GM18505 (cell line): ENCODE measurements around the gene NAGA.

Experiments
- ATAC-seq: cut with Tn5 transposase; IDR thresholded peaks from one replicate; pipeline ENCODE4 v1.9.1; 2021; ENCODE audit not compliant: unreplicated experiment
- POLR2A ChIP-seq: IDR thresholded peaks from 4 replicates; pipeline ENCODE4 v1.6.1; 2011; ENCODE audit warnings: borderline replicate concordance; ENCODE audit not compliant: insufficient read depth, insufficient read length; ENCODE audit errors: extremely low read depth

NAGA gene

DNA sequence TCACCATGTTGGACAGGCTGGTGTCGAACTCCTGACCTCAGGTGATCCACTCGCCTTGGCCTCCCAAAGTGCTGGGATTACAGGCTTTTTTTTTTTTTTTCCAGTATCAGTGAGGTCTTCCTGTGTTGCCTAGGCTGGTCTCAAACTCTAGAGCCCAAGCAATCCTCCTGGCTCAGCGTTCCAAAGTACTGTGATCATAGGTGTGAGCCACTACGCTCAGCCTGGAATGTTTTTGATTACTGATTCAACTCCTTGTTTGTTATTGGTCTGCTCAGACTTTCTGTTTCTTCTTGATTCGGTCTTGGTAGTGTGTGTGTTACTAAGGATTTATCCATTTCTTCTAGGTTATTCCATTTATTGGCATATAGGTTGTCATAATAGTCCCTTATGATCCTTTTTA is 31.3 kb downstream of the NAGA start:
- ATAC-seq = no peak
- TF ChIP-seq POLR2A = no peak

DNA sequence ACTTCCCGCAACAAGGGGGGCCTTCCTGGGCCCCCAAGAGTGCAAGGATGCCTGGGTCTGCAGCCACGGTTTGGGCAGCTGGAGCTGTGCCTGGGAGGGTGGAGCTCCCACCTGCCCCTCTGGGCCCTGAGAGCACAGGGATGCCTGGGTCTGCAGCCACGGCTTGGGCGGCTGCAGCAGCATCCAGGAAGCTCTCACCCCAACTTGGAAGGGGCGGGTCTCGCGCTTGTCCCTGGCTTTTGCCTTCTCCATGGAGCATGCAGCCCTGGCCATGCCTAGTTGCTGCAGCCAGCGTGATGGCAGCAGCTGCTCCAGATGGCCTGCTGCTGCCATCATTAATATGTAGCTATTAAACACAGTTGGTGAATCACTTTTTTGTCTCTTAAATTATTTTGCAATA is 35.4 kb downstream of the NAGA start:
- TF ChIP-seq POLR2A = no peak
- no peak for ATAC-seq

DNA sequence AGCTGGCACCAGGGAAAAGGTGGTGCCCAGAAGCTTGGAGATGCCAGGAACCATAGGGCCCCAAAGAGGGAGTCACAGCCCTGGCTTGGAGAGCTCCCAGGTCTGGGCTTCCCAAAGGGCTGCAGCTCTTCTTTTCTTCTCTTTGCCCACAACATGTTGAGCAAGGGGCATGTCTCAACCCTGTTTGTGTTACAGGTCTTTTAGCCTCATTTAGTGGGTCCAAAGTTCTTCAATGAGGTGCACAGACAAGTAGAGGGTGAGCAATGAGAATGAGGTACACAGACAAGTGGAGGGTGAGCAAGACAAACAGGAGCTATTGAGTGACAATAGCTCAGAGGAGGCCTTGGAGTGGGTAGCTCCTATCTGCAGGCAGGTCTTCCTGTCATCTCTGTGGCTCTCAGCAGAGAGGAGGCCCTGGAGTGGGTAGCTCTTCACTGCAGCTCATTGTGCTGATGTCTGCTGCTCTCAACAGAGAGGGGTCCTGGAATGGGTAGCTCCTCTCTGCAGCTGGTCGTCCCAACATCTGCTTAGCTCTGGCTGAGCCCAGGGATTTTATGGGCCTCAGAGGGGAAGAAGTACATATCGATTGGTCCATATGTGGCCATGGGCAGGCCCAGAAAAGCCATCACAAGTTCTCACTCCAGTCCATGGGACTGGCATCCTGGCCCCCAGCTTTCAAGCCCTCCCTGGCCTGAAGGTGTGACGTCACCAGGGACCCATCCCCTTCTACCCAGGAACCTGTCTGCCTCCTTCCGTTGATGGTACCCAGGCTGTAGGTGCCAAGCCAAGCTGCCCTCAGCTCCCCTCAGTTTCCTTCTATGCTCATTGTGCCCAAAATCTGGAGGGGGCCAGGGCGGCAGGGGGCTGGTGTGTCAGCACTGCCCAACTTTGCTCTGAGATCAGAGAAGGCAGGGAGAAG is 37.1 kb downstream of the NAGA start:
- TF ChIP-seq POLR2A = no peak
- ATAC-seq = no peak

DNA sequence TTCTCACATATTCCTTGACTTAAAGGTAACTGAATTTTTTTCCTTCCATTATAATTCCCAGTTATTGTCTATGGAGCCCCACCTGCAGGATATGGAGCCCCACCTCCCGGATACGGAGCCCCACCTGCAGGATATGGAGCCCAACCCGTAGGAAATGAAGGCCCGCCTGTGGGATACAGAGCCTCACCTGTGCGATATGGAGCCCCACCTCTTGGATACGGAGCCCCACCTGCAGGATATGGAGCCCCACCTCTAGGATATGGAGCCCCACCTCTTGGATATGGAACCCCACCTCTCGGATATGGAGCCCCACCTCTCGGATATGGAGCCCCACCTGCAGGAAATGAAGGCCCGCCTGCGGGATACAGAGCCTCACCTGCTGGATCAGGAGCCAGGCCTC is 43.9 kb downstream of the NAGA start:
- no peak for ATAC-seq
- no peak for TF ChIP-seq POLR2A

DNA sequence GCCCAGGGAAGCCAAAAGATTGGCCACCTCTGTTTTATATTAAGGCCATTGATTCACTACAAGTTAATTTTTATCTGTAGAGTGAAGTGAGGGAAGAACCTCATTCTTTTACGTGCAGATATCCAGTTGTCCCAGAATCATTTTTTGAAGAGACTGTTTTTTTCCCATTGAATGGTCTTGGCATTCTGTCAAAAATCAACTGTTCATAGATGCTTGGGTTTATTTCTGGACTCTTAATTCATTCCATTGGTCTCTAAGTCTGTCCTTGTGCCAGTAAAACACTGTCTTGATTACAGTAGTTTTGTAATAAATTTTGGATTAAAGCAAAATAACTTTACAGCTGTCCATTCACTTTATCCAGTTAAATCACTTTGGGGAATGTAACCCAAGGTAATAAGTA is 45.2 kb downstream of the NAGA start:
- no peak for ATAC-seq
- TF ChIP-seq POLR2A = no peak

DNA sequence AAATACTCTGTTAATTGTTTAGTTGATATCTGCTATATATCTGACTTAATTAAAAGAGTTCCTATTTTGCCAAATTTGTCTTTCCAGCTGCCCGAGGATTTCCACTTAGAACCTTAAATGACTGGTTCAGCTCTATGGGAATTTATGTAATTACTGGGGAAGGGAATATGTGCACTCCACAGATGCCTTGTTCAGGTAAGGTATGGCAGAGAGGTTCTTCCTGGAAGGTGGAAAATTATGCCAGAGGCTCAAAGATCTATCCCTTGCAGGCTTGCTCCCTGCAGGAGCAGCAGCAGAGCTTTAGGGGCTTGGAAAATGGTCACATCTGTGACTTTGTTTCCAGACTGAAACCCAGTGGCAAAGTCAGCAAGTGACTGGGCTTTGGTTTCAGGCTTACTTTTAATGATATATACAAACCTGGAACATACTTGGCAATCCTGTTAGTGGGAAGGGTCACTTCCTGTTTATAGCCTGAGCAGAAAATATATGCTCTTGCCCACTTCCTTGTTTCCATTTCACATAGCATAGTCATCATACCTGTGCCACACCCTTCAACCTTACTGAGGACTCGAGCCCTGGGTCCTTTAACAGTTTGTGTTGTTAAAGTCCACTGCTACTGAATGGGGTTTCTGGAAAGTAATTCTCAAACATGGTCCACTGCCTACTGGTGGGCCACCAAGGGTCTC is 48.3 kb downstream of the NAGA start:
- TF ChIP-seq POLR2A = no peak
- ATAC-seq = no peak

DNA sequence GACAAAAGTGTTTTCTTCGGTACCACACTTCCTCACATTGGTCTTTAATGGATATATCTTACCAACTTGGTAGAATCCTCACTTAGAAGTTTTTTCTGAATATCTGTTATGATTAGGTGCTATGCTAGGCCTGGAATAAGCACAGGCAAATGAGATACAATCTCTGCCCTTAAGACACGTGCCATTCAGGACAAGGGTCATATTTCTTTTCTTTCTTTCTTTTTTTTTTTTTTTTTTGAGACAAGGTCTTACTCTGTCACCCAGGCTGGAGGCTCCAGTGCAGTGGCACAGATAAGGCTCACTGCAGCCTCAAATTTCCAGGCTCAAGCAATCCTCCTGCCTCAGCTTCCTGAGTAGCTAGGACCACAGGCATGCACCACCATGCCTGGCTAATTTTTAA is 49.0 kb downstream of the NAGA start:
- no peak for TF ChIP-seq POLR2A
- no peak for ATAC-seq

DNA sequence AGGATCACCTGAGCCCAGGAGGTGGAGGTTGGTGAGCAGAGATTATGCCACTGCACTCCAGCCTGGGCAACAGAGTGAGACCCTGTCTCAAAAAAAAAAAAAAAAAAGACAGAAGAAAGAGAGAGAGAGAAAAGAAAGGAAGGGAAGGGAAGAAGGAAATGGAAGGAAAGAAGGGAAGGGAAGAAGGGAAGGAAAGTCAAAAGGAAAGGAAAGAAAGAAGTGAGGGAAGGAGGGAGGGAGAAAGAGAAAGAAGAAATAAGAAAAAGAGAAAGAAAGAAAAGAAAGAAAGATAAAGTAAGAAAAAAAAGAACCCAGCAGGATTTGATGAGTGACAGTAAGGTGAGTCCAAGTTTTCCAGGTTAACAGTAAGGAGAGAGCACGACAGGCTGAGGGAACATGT is 52.4 kb downstream of the NAGA start:
- no peak for ATAC-seq
- TF ChIP-seq POLR2A = no peak

DNA sequence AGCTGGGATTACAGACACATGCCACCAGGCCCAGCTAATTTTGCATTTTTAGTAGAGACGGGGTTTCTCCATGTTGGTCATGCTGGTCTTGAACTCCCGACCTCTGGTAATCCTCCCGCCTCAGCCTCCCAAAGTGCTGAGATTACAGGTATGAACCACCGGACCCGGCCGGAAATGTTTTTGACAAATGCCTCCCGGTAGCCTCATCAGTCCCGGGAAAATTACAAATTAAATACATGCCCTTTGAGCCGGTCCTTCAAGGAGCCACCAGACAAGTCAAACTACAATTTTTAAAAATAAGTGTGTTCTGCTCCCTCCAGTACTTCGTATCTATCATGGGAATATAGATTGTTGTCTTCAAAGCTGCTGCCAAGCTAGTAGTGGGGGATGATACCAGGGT is 54.5 kb downstream of the NAGA start:
- no peak for ATAC-seq
- TF ChIP-seq POLR2A = no peak

DNA sequence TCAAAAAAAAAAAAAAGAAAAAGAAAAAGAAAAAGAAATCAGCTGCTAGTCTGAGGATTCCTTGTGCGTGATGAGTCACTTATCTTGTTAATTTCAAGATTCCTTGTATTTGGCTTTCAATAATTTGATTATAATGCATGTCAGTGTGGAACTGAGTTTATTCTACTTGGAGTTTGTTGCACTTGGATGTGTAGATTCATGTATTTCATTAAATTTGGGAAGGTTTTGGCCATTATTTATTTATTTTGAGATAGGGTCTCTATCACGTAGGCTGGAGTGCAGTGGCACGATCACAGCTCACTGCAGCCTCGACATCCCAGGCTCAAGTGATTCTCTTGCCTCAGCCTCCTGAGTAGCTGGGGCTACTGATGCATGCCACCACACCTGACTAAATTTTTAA is 57.2 kb downstream of the NAGA start:
- no peak for TF ChIP-seq POLR2A
- ATAC-seq = no peak

DNA sequence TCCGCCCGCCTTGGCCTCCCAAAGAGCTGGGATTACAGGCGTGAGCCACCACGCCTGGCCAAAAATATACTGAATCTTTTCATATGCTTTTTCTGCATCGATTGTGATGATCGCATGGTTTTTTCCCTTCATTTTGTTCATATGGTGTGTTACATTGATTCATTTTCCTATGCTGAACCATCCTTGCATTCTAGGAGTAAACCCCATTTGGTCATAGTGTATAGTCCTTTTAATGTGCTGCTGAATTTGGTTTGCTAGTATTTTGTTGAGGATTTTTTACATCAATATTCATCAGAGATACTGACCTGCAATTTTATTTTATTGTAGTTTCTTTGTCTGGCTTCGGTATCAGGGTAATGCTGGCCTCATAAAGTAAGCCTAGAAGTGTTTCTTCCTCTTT is 59.8 kb downstream of the NAGA start:
- no peak for TF ChIP-seq POLR2A

More for the DNA sequence above, 59.8 kb downstream of the NAGA start:
- no peak for ATAC-seq
